Epithelial cell of esophagus (primary cell): ENCODE data around the gene TUBAL3.

Experiments used
- DNase-seq: peaks from one replicate; pipeline ENCODE4 v3.0.0; 2010; ENCODE audit warnings: low read depth
- H3K4me3 ChIP-seq: 2 replicates; pipeline ENCODE4 v1.5.1; 2011; ENCODE audit warnings: mild to moderate bottlenecking, low read length, control low read depth
- TF ChIP-seq, protein P1 (sequence below): IDR thresholded peaks from 2 replicates; pipeline ENCODE4 v1.5.1; 2011; ENCODE audit warnings: low read depth, mild to moderate bottlenecking, low read length, control low read depth, inconsistent platforms; ENCODE audit not compliant: insufficient read depth; ENCODE audit errors: missing control alignments

The TUBAL3 gene

GRCh38 chr10:5396556-5397300 lies 7.9 kb downstream of the TUBAL3 start:
- no peak overlapping the region for H3K4me3 ChIP-seq
- DNase-seq, result no peak
- TF ChIP-seq, protein P1, sequence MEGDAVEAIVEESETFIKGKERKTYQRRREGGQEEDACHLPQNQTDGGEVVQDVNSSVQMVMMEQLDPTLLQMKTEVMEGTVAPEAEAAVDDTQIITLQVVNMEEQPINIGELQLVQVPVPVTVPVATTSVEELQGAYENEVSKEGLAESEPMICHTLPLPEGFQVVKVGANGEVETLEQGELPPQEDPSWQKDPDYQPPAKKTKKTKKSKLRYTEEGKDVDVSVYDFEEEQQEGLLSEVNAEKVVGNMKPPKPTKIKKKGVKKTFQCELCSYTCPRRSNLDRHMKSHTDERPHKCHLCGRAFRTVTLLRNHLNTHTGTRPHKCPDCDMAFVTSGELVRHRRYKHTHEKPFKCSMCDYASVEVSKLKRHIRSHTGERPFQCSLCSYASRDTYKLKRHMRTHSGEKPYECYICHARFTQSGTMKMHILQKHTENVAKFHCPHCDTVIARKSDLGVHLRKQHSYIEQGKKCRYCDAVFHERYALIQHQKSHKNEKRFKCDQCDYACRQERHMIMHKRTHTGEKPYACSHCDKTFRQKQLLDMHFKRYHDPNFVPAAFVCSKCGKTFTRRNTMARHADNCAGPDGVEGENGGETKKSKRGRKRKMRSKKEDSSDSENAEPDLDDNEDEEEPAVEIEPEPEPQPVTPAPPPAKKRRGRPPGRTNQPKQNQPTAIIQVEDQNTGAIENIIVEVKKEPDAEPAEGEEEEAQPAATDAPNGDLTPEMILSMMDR, result no peak

GRCh38 chr10:5395168-5395567 lies 9.5 kb downstream of the TUBAL3 start:
- TF ChIP-seq, protein P1, result no peak
- no peak overlapping the region for H3K4me3 ChIP-seq
- DNase-seq, result no peak

DNA sequence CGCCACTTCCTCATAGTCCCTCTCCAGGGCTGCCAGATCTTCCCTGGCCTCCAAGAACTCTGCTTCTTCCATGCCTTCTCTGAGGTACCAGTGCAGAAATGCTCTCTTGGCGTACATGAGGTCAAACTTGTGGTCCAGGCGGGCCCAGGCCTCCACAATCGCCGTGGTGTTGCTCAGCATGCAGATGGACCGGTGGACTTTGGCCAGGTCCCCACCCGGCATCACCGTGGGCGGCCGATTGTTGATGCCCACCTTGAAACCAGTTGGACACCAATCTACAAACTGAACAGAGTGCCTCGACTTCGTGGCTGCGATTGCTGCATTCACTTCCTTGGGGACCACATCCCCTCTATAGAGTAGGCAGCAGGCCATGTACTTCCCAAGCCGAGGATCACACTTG lies 11.1 kb downstream of the TUBAL3 start:
- H3K4me3 ChIP-seq, result no peak overlapping the region
- no peak for DNase-seq
- TF ChIP-seq, protein P1, result no peak

- H3K4me3 ChIP-seq, result no peak overlapping the region
- no peak for DNase-seq
- TF ChIP-seq, protein P1, result no peak
These were observed 12.8 kb downstream of the TUBAL3 start for GRCh38 chr10:5391790-5392189.

DNA sequence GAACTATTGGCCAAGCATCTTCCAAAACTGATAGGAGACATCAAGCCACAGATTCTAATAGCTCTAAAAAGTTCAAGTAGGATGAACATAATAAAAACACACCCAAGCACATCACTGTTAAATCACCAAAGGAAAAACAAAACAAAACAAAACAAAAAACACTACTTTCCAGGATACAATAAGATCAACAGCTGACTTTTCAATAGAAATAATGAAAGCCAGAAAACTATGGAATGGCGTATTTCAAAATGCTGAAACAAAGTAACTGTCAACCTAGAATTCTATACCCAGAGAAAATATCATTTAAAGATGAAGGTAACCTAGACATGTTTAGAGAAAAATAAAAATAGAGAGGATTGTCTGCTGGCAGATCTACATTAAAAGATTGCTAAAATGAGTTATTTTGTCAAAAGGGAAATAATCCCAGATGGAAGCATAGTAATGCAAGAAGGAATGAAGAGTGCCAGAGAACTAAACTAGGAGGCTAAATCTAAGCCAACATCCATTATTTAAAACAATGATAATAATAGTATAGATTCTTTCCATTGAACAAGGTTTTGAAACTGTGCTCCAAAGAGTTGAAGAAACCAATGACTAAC lies 13.9 kb downstream of the TUBAL3 start:
- H3K4me3 ChIP-seq, result no peak overlapping the region
- no peak for DNase-seq
- TF ChIP-seq, protein P1, result no peak

DNA sequence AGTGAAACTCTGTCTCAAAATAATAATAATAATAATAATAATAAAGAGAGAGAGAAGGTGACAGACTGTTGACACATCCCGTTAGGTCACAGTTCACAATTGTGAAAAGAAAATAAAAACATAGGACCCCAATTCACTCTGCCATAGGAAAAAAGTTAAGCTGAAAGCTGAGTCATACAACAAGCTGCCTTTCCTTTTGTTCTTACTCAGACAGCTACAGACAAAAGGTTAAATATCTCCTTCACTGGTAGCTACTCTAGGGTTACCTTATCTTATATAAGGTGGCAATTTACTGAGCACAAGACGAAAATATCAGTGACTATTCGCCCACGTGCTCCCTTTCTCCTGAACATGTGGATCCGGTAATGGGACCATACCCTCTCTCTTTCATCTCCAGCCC lies 17.5 kb downstream of the TUBAL3 start:
- H3K4me3 ChIP-seq, result no peak overlapping the region
- DNase-seq, result no peak
- TF ChIP-seq, protein P1, result no peak

DNA sequence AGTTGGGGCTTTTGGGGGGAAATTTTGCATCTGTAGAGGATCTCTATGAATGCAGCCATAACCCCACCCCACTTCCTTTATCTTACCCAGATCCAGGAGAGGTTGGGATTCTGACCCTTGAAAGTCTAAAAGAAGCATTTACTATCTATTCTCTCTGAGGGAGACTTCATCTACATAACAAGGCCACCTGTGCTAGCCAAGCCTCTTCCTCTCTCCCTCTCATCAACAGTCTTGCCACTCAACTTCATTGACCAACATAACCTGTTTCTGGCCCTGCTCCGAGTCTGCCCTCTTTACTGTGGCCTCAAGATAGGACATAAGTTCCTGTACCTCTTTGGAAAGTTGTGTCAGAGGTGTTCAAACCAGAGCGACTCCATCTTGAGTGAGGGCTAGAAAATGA lies 19.4 kb downstream of the TUBAL3 start:
- H3K4me3 ChIP-seq, result no peak overlapping the region
- TF ChIP-seq, protein P1, result no peak
- DNase-seq, result no peak
